ENCODE data around the gene GLYAT. TPM values are rescaled to one million over a fixed set of nuclear protein-coding genes. Genes with fewer than 3 reads are reported as not detected.

The GLYAT gene
- total RNA-seq (2022) (not detected in 2 replicates), Bru-seq, nascent RNA (percentile 8 among the genes with signal in this experiment), BruChase-seq, experiment 1, labeled RNA remaining after a 2-hour chase (percentile 4 among the genes with signal in this experiment), BruChase-seq, experiment 2, labeled RNA remaining after a 6-hour chase (not detected)
- long read RNA-seq, result 0 reads

DNA sequence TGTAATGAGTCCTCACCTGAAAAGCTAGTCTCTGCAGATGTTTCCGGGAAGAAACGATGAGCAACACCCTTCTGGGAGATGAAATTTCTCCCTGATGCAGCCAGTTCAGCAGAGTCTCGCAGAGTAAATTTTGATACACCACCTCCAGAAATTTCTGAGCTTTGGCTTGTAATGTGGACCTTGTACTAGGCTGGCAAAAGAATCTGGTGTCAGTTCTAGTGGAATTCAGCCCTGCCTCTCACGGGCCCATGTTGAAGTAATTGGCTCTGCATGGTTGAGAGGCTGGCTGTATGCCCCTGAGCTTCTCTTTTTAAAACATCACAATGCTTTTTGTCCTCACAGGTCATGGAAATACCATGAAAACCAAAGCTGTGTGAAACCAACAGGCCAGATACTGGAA, at the start of gene GLYAT:
Gene GLYAT (minus strand): TSS at position 125 of the 400 bp plus-strand sequence. CDS start 7,447 bp downstream, outside the sequence.
- Histone ChIP-seq H3K36me3 (ENCODE audit: control insufficient read depth, insufficient read depth, low read length) (no peaks in the 10 kb centered on the region), H3K4me1 (no peaks in the 10 kb centered on the region), H3K4me3 (ENCODE audit: low read depth, low read length) (no peak within 1 kb of the TSS), H3K9me3 (no peaks in the 10 kb centered on the region), H3K27me3 (replicated peaks; ENCODE audit: control insufficient read depth, insufficient read depth, low read length) (no peaks in the 10 kb centered on the region)
- no peak for TF ChIP-seq CTCF (IDR thresholded peaks at IDR 0.05; ENCODE audit: insufficient read depth in 1 of 2, low read depth in 1 of 2, low read length in 1 of 2, severe bottlenecking in 1 of 2, unreplicated experiment in 1 of 2)
- intact Hi-C loops (cut with micrococcal nuclease; ENCODE audit: unreplicated experiment), result no loop called here
- Mint-ChIP-seq H3K36me3 (ENCODE audit: insufficient read depth, unreplicated experiment) (no peaks in the 10 kb centered on the region), H3K27me3 (ENCODE audit: insufficient read depth, unreplicated experiment) (peaks cover 3% of the 10 kb centered on the region), H3K4me1 (ENCODE audit: low read depth, unreplicated experiment) (no peaks in the 10 kb centered on the region), H3K4me3 (ENCODE audit: unreplicated experiment) (no peak within 1 kb of the TSS), H3K27ac (ENCODE audit: unreplicated experiment) (no peak within 1 kb of the TSS), H3K9me3 (ENCODE audit: unreplicated experiment) (no peaks in the 10 kb centered on the region)
- CTCF ChIA-PET, result no interaction called here
- no peak for DNase-seq
- POLR2A ChIA-PET, result no interaction called here
- no TSS peak for BruUV-seq (replicated peaks)

GRCh38 chr11:58781345-58781744, 49.6 kb upstream of the GLYAT start:
- peaks cover 49% of the 10 kb centered on the region for H3K9me3 Mint-ChIP-seq (ENCODE audit: unreplicated experiment)
- H3K4me3 Mint-ChIP-seq (ENCODE audit: unreplicated experiment), result no peak overlapping the region
- TF ChIP-seq CTCF (IDR thresholded peaks at IDR 0.05; ENCODE audit: insufficient read depth in 1 of 2, low read depth in 1 of 2, low read length in 1 of 2, severe bottlenecking in 1 of 2, unreplicated experiment in 1 of 2), result no peak
- ChIA-PET CTCF (no interaction called here), POLR2A (no interaction called here)
- no peaks in the 10 kb centered on the region for H3K4me1 Mint-ChIP-seq (ENCODE audit: low read depth, unreplicated experiment)
- no peaks in the 10 kb centered on the region for H3K36me3 Mint-ChIP-seq (ENCODE audit: insufficient read depth, unreplicated experiment)
- no TSS peak for BruUV-seq (replicated peaks)
- Histone ChIP-seq H3K4me3 (ENCODE audit: low read depth, low read length) (no peak overlapping the region), H3K36me3 (ENCODE audit: control insufficient read depth, insufficient read depth, low read length) (no peaks in the 10 kb centered on the region), H3K4me1 (peaks cover 6% of the 10 kb centered on the region), H3K9me3 (peaks cover 9% of the 10 kb centered on the region; the same call in 1 of the 2 replicates), H3K27me3 (replicated peaks; ENCODE audit: control insufficient read depth, insufficient read depth, low read length) (no peaks in the 10 kb centered on the region)
- DNase-seq, result no peak
- intact Hi-C loops (cut with micrococcal nuclease; ENCODE audit: unreplicated experiment), result no loop called here
- H3K27me3 Mint-ChIP-seq (ENCODE audit: insufficient read depth, unreplicated experiment), result no peaks in the 10 kb centered on the region
- H3K27ac Mint-ChIP-seq (ENCODE audit: unreplicated experiment), result no peak overlapping the region

DNA sequence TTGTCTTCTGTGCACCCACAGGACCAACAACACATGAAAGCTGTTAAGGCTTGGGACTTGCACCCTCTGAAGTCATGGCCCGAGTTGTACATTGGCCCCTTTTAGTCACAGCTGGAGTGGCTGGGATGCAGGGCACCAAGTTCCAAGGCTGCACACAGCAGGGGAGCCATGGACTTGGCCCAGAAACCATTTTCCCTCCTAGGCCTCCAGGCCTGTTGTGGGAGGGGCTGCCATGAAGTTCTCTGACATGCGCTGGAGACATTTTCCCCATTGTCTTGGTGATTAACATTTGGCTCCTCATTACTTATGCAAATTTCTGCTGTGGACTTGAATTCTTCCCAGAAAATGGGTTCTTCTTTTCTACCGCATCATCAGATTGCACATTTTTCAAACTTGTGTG, 48.8 kb upstream of the GLYAT start:
- Histone ChIP-seq H3K4me3 (ENCODE audit: low read depth, low read length) (no peak overlapping the region), H3K9me3 (peaks cover 9% of the 10 kb centered on the region; the same call in 1 of the 2 replicates), H3K4me1 (peaks cover 6% of the 10 kb centered on the region), H3K36me3 (ENCODE audit: control insufficient read depth, insufficient read depth, low read length) (no peaks in the 10 kb centered on the region), H3K27me3 (replicated peaks; ENCODE audit: control insufficient read depth, insufficient read depth, low read length) (no peaks in the 10 kb centered on the region)
- H3K9me3 Mint-ChIP-seq (ENCODE audit: unreplicated experiment), result peaks cover 44% of the 10 kb centered on the region
- intact Hi-C loops (cut with micrococcal nuclease; ENCODE audit: unreplicated experiment), result no loop called here
- TF ChIP-seq CTCF (IDR thresholded peaks at IDR 0.05; ENCODE audit: insufficient read depth in 1 of 2, low read depth in 1 of 2, low read length in 1 of 2, severe bottlenecking in 1 of 2, unreplicated experiment in 1 of 2), result no peak
- H3K27ac Mint-ChIP-seq (ENCODE audit: unreplicated experiment), result no peak overlapping the region
- no peaks in the 10 kb centered on the region for H3K4me1 Mint-ChIP-seq (ENCODE audit: low read depth, unreplicated experiment)
- CTCF ChIA-PET, result no interaction called here
- POLR2A ChIA-PET, result no interaction called here
- no peaks in the 10 kb centered on the region for H3K27me3 Mint-ChIP-seq (ENCODE audit: insufficient read depth, unreplicated experiment)
- H3K36me3 Mint-ChIP-seq (ENCODE audit: insufficient read depth, unreplicated experiment), result no peaks in the 10 kb centered on the region
- no peak for DNase-seq
- H3K4me3 Mint-ChIP-seq (ENCODE audit: unreplicated experiment), result no peak overlapping the region
- no TSS peak for BruUV-seq (replicated peaks)
